ENCODE measurements around the gene MCCC1.
"Not testable (repeated sequence)": the region's sequence is repeated elsewhere in the genome, so short reads cannot be mapped to it uniquely, and the experiment has no call there.

The MCCC1 gene

GRCh38 chr3:183122257-183122932 lies 23.1 kb upstream of the MCCC1 start:
- H3K9ac ChIP-seq (ENCODE audit: low read length), result no peak overlapping the region
- no peak overlapping the region for H3K27ac ChIP-seq (ENCODE audit: low read length)

GRCh38 chr3:183120538-183121215 lies 21.4 kb upstream of the MCCC1 start:
- no peak overlapping the region for H3K9ac ChIP-seq (ENCODE audit: low read length)
- no peak overlapping the region for H3K4me3 ChIP-seq (ENCODE audit: low read length)
- H3K36me3 ChIP-seq (ENCODE audit: control insufficient read depth, low read depth, low read length), result no peaks in the 10 kb centered on the region
- H3K27me3 ChIP-seq (ENCODE audit: control insufficient read depth, insufficient read depth, low read length), result peaks cover 16% of the 10 kb centered on the region
- no peaks in the 10 kb centered on the region for H3K4me1 ChIP-seq (ENCODE audit: control insufficient read depth, low read depth, low read length)
- H3K9me3 ChIP-seq (ENCODE audit: control insufficient read depth, low read depth, low read length), result no peaks in the 10 kb centered on the region
- H3K27ac ChIP-seq (ENCODE audit: low read length), result no peak overlapping the region

More at GRCh38 chr3:183122257-183122932, 23.1 kb upstream of the MCCC1 start:
- H3K4me1 ChIP-seq (ENCODE audit: control insufficient read depth, low read depth, low read length), result no peaks in the 10 kb centered on the region
- H3K9me3 ChIP-seq (ENCODE audit: control insufficient read depth, low read depth, low read length), result no peaks in the 10 kb centered on the region
- H3K36me3 ChIP-seq (ENCODE audit: control insufficient read depth, low read depth, low read length), result no peaks in the 10 kb centered on the region
- H3K4me3 ChIP-seq (ENCODE audit: low read length), result no peak overlapping the region
- H3K27me3 ChIP-seq (ENCODE audit: control insufficient read depth, insufficient read depth, low read length), result peaks cover 5% of the 10 kb centered on the region

DNA sequence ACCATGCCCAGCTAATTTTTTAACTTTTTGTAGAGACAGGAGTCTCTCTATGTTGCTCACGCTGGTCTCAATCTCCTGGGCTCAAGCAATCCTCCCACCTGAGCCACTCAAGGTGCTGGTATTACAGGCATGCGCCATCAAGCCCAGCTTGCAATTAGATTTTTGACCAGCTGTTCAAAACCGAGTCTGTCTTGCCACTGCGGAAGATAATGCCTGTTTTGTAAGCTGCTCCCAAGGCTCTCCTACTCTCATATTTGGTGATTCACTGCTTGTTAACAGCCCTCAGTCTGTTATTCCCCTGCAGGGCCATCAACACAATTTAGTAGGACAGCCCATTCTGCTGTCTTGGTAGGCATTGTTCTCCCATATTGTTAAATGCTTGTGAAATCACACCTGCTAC lies 17.8 kb upstream of the MCCC1 start:
- H3K36me3 ChIP-seq (ENCODE audit: control insufficient read depth, low read depth, low read length), result no peaks in the 10 kb centered on the region
- H3K9ac ChIP-seq (ENCODE audit: low read length), result no peak overlapping the region
- no peak overlapping the region for H3K27ac ChIP-seq (ENCODE audit: low read length)
- H3K9me3 ChIP-seq (ENCODE audit: control insufficient read depth, low read depth, low read length), result no peaks in the 10 kb centered on the region
- H3K4me1 ChIP-seq (ENCODE audit: control insufficient read depth, low read depth, low read length), result peaks cover 19% of the 10 kb centered on the region
- no peak overlapping the region for H3K4me3 ChIP-seq (ENCODE audit: low read length)
- peaks cover 16% of the 10 kb centered on the region for H3K27me3 ChIP-seq (ENCODE audit: control insufficient read depth, insufficient read depth, low read length)

- peak overlapping the region; percentile 55 for H3K4me3 ChIP-seq (ENCODE audit: low read length)
Observed at GRCh38 chr3:183116025-183116614, 16.8 kb upstream of the MCCC1 start.

GRCh38 chr3:183114384-183115178 lies 15.3 kb upstream of the MCCC1 start:
- H3K4me3 ChIP-seq (ENCODE audit: low read length), result peak overlapping the region; percentile 30
- no peak overlapping the region for H3K27ac ChIP-seq (ENCODE audit: low read length)
- H3K27me3 ChIP-seq (ENCODE audit: control insufficient read depth, insufficient read depth, low read length), result peaks cover 16% of the 10 kb centered on the region
- no peaks in the 10 kb centered on the region for H3K9me3 ChIP-seq (ENCODE audit: control insufficient read depth, low read depth, low read length)
- peaks cover 19% of the 10 kb centered on the region for H3K4me1 ChIP-seq (ENCODE audit: control insufficient read depth, low read depth, low read length)
- peak overlapping the region; percentile 24 for H3K9ac ChIP-seq (ENCODE audit: low read length)
- no peaks in the 10 kb centered on the region for H3K36me3 ChIP-seq (ENCODE audit: control insufficient read depth, low read depth, low read length)

More at GRCh38 chr3:183116025-183116614, 16.8 kb upstream of the MCCC1 start:
- Histone ChIP-seq H3K27me3 (ENCODE audit: control insufficient read depth, insufficient read depth, low read length) (peaks cover 16% of the 10 kb centered on the region), H3K4me1 (ENCODE audit: control insufficient read depth, low read depth, low read length) (peaks cover 19% of the 10 kb centered on the region), H3K27ac (ENCODE audit: low read length) (no peak overlapping the region), H3K9me3 (ENCODE audit: control insufficient read depth, low read depth, low read length) (no peaks in the 10 kb centered on the region), H3K36me3 (ENCODE audit: control insufficient read depth, low read depth, low read length) (no peaks in the 10 kb centered on the region), H3K9ac (ENCODE audit: low read length) (no peak overlapping the region)

DNA sequence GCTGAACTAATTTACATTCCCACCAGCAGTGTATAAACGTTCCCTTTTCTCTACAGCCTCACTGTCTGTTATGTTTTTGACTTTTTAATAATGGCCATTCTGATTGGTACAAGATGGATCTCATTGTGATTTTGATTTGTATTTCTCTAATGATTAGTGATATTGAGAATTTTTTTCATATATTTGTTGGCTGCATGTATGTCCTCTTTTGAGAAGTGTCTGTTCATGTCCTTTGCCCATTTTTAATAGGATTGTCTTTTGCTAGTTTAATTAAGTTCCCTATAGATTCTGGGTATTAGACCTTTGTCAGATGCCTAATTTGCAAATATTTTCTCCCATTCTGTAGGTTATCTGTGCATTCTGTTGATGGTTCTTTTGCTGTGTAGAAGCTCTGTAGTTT lies 10.6 kb upstream of the MCCC1 start:
- H3K9me3 ChIP-seq (ENCODE audit: control insufficient read depth, low read depth, low read length); H3K27me3 ChIP-seq (ENCODE audit: control insufficient read depth, insufficient read depth, low read length); H3K36me3 ChIP-seq (ENCODE audit: control insufficient read depth, low read depth, low read length); H3K27ac ChIP-seq (ENCODE audit: low read length); H3K9ac ChIP-seq (ENCODE audit: low read length); H3K4me3 ChIP-seq (ENCODE audit: low read length): not testable (repeated sequence)
- H3K4me1 ChIP-seq (ENCODE audit: control insufficient read depth, low read depth, low read length), result peaks cover 13% of the 10 kb centered on the region

GRCh38 chr3:183108470-183108869 lies 9.2 kb upstream of the MCCC1 start:
- Histone ChIP-seq H3K27me3 (ENCODE audit: control insufficient read depth, insufficient read depth, low read length) (no peaks in the 10 kb centered on the region), H3K9ac (ENCODE audit: low read length) (no peak overlapping the region), H3K27ac (ENCODE audit: low read length) (no peak overlapping the region), H3K4me3 (ENCODE audit: low read length) (no peak overlapping the region), H3K9me3 (ENCODE audit: control insufficient read depth, low read depth, low read length) (no peaks in the 10 kb centered on the region), H3K4me1 (ENCODE audit: control insufficient read depth, low read depth, low read length) (no peaks in the 10 kb centered on the region), H3K36me3 (ENCODE audit: control insufficient read depth, low read depth, low read length) (no peaks in the 10 kb centered on the region)

DNA sequence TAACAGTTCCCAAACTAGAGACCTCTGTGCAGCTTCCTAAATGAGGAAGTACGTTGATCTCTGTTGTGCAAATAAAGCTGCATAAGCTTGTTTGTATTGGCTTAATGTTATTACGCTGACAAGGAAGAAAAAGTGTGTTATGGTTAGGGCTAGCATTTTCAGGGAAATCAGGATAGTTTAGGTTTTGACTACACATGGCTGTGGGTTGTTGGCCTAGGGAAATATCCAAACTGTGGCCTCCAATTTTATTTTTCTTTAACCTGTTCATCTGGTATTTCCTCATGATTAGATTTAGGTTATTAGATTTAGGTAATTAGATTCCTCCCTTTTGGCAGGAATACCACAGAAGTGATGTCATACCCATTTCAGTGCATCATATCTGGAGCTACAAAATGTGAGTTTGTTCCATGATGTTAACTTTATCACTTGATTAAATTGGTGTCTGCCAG lies 8.7 kb upstream of the MCCC1 start:
- H3K9me3 ChIP-seq (ENCODE audit: control insufficient read depth, low read depth, low read length), result no peaks in the 10 kb centered on the region
- H3K27me3 ChIP-seq (ENCODE audit: control insufficient read depth, insufficient read depth, low read length), result no peaks in the 10 kb centered on the region
- H3K4me3 ChIP-seq (ENCODE audit: low read length), result no peak overlapping the region
- no peaks in the 10 kb centered on the region for H3K36me3 ChIP-seq (ENCODE audit: control insufficient read depth, low read depth, low read length)
- H3K9ac ChIP-seq (ENCODE audit: low read length), result no peak overlapping the region
- H3K4me1 ChIP-seq (ENCODE audit: control insufficient read depth, low read depth, low read length), result no peaks in the 10 kb centered on the region
- no peak overlapping the region for H3K27ac ChIP-seq (ENCODE audit: low read length)

- H3K27ac ChIP-seq (ENCODE audit: low read length); H3K27me3 ChIP-seq (ENCODE audit: control insufficient read depth, insufficient read depth, low read length); H3K4me1 ChIP-seq (ENCODE audit: control insufficient read depth, low read depth, low read length); H3K4me3 ChIP-seq (ENCODE audit: low read length); H3K9ac ChIP-seq (ENCODE audit: low read length); H3K9me3 ChIP-seq (ENCODE audit: control insufficient read depth, low read depth, low read length); H3K36me3 ChIP-seq (ENCODE audit: control insufficient read depth, low read depth, low read length): not testable (repeated sequence)
Observed at GRCh38 chr3:183107372-183107771, 8.1 kb upstream of the MCCC1 start.

DNA sequence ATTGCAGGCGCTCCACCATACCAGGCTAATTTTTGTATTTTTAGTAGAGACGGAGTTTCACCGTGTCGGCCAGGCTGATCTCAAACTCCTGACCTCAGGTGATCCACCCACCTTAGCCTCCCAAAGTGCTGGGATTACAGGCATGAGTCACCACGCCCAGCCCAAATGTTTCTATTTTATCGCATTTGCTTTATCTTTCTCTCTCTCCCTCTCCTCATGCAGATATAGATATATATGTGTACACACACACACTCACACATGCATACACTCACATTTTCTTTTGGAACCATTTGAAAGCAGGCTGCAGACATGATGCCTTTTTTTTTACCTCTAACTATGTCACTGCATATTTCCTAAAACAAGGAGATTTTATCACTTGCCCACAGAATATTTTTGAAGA lies 7.3 kb upstream of the MCCC1 start:
- H3K27ac ChIP-seq (ENCODE audit: low read length), result no peak overlapping the region
- H3K4me1 ChIP-seq (ENCODE audit: control insufficient read depth, low read depth, low read length), result no peaks in the 10 kb centered on the region
- no peaks in the 10 kb centered on the region for H3K9me3 ChIP-seq (ENCODE audit: control insufficient read depth, low read depth, low read length)
- H3K4me3 ChIP-seq (ENCODE audit: low read length), result no peak overlapping the region
- no peaks in the 10 kb centered on the region for H3K36me3 ChIP-seq (ENCODE audit: control insufficient read depth, low read depth, low read length)
- H3K27me3 ChIP-seq (ENCODE audit: control insufficient read depth, insufficient read depth, low read length), result no peaks in the 10 kb centered on the region
- no peak overlapping the region for H3K9ac ChIP-seq (ENCODE audit: low read length)

DNA sequence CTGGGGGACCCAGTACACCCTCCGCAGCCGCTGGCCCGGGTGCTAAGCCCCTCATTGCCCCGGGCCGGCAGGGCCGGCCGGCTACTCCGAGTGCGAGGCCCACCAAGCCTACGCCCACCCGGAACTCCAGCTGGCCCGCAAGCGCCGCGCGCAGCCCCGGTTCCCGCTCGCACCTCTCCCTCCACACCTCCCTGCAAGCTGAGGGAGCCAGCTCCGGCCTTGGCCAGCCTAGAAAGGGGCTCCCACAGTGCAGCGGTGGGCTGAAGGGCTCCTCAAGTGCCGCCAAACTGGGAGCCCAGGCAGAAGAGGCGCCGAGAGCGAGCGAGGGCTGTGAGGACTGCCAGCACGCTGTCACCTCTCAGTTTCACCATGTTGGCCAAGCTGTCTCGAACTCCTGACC lies 4.7 kb upstream of the MCCC1 start:
- H3K9ac ChIP-seq (ENCODE audit: low read length); H3K27ac ChIP-seq (ENCODE audit: low read length); H3K36me3 ChIP-seq (ENCODE audit: control insufficient read depth, low read depth, low read length); H3K4me1 ChIP-seq (ENCODE audit: control insufficient read depth, low read depth, low read length); H3K4me3 ChIP-seq (ENCODE audit: low read length); H3K27me3 ChIP-seq (ENCODE audit: control insufficient read depth, insufficient read depth, low read length); H3K9me3 ChIP-seq (ENCODE audit: control insufficient read depth, low read depth, low read length): not testable (repeated sequence)
